ENCODE results near the gene MAP3K21. TPM values are rescaled to one million over a fixed set of nuclear protein-coding genes. Genes with fewer than 3 reads are reported as not detected.

The MAP3K21 gene
- polyA plus RNA-seq, 3 donors: 0.38 to 2.7 (median 0.59) TPM

GRCh38 chr1:233406339-233406960 is 78.9 kb downstream of the MAP3K21 start:
- H3K4me2 ChIP-seq (replicated peaks; ENCODE audit: extremely low read depth, low read length, poor library complexity, severe bottlenecking): no peak overlapping the region
- intact Hi-C loops (cut with micrococcal nuclease): no loop called here
- Mint-ChIP-seq H3K27me3 (ENCODE audit: low read depth in 3 of 3) (peaks cover 2 to 12% (median 4%) of the 10 kb centered on the region in 3 donors), H3K9me3 (peaks cover 0 to 12% (median 5%) of the 10 kb centered on the region in 7 donors), H3K4me3 (no peak overlapping the region), H3K4me1 (no peaks in the 10 kb centered on the region), H3K27ac (no peak overlapping the region), H3K36me3 (no peaks in the 10 kb centered on the region)
- no peak overlapping the region for H3K4me3 ChIP-seq (replicated peaks in 1 of 3; ENCODE audit: low read depth in 2 of 3, low read length in 3 of 3)
- no peak for DNase-seq
- no peak overlapping the region for H3K27ac ChIP-seq (ENCODE audit: low read depth in 1 of 2, low read length in 2 of 2)
- H3K36me3 ChIP-seq (replicated peaks in 1 of 2; ENCODE audit: control insufficient read depth in 1 of 2, insufficient read depth in 2 of 2, low read length in 2 of 2): no peaks in the 10 kb centered on the region
- H4K20me1 ChIP-seq (ENCODE audit: insufficient read depth, low read length): no peaks in the 10 kb centered on the region
- H2AFZ ChIP-seq (ENCODE audit: insufficient read depth, low read depth, low read length, poor library complexity, severe bottlenecking): no peak overlapping the region
- no peaks in the 10 kb centered on the region for H3K79me2 ChIP-seq (ENCODE audit: insufficient read depth, low read length)
- H3K9ac ChIP-seq (ENCODE audit: insufficient read depth, low read length, poor library complexity, severe bottlenecking): no peak overlapping the region
- no peaks in the 10 kb centered on the region for H3K9me3 ChIP-seq (replicated peaks in 1 of 2; ENCODE audit: control insufficient read depth in 1 of 2, insufficient read depth in 1 of 2, low read length in 2 of 2)
- TF ChIP-seq CTCF (IDR thresholded peaks at IDR 0.05): no peak
- WGBS (ENCODE audit: insufficient coverage): 100% methylated on average over 2 of the region's 4 CpGs
- H3K4me1 ChIP-seq (ENCODE audit: control insufficient read depth in 1 of 2, insufficient read depth in 2 of 2, low read length in 2 of 2): no peaks in the 10 kb centered on the region
- peaks cover 0 to 3% of the 10 kb centered on the region in 2 donors for H3K27me3 ChIP-seq (ENCODE audit: control insufficient read depth in 2 of 2, insufficient read depth in 2 of 2, low read length in 2 of 2)

GRCh38 chr1:233406994-233407631 is 79.6 kb downstream of the MAP3K21 start:
- no peak overlapping the region for H3K27ac Mint-ChIP-seq
- H3K4me1 Mint-ChIP-seq: no peaks in the 10 kb centered on the region
- no peaks in the 10 kb centered on the region for H3K36me3 ChIP-seq (replicated peaks in 1 of 2; ENCODE audit: control insufficient read depth in 1 of 2, insufficient read depth in 2 of 2, low read length in 2 of 2)
- H3K79me2 ChIP-seq (ENCODE audit: insufficient read depth, low read length): no peaks in the 10 kb centered on the region
- WGBS (ENCODE audit: insufficient coverage): 90% methylated on average over 3 of the region's 6 CpGs
- H3K4me1 ChIP-seq (ENCODE audit: control insufficient read depth in 1 of 2, insufficient read depth in 2 of 2, low read length in 2 of 2): no peaks in the 10 kb centered on the region
- no peak overlapping the region for H2AFZ ChIP-seq (ENCODE audit: insufficient read depth, low read depth, low read length, poor library complexity, severe bottlenecking)
- intact Hi-C loops (cut with micrococcal nuclease): no loop called here
- H3K27me3 Mint-ChIP-seq (ENCODE audit: low read depth in 3 of 3): peaks cover 2 to 10% (median 4%) of the 10 kb centered on the region in 3 donors
- no peak overlapping the region for H3K27ac ChIP-seq (ENCODE audit: low read depth in 1 of 2, low read length in 2 of 2)
- H3K27me3 ChIP-seq (ENCODE audit: control insufficient read depth in 2 of 2, insufficient read depth in 2 of 2, low read length in 2 of 2): peaks cover 0 to 3% of the 10 kb centered on the region in 2 donors
- peaks cover 0 to 12% (median 5%) of the 10 kb centered on the region in 7 donors for H3K9me3 Mint-ChIP-seq
- no peak overlapping the region for H3K4me3 ChIP-seq (replicated peaks in 1 of 3; ENCODE audit: low read depth in 2 of 3, low read length in 3 of 3)
- H3K9me3 ChIP-seq (replicated peaks in 1 of 2; ENCODE audit: control insufficient read depth in 1 of 2, insufficient read depth in 1 of 2, low read length in 2 of 2): no peaks in the 10 kb centered on the region
- TF ChIP-seq CTCF (IDR thresholded peaks at IDR 0.05): no peak
- H3K36me3 Mint-ChIP-seq: no peaks in the 10 kb centered on the region
- H3K9ac ChIP-seq (ENCODE audit: insufficient read depth, low read length, poor library complexity, severe bottlenecking): no peak overlapping the region
- no peak for DNase-seq
- H4K20me1 ChIP-seq (ENCODE audit: insufficient read depth, low read length): no peaks in the 10 kb centered on the region
- no peak overlapping the region for H3K4me3 Mint-ChIP-seq
- no peak overlapping the region for H3K4me2 ChIP-seq (replicated peaks; ENCODE audit: extremely low read depth, low read length, poor library complexity, severe bottlenecking)

Measured in CD14-positive monocyte (primary cell).